ENCODE measurements around the gene GALNTL6.

DNA sequence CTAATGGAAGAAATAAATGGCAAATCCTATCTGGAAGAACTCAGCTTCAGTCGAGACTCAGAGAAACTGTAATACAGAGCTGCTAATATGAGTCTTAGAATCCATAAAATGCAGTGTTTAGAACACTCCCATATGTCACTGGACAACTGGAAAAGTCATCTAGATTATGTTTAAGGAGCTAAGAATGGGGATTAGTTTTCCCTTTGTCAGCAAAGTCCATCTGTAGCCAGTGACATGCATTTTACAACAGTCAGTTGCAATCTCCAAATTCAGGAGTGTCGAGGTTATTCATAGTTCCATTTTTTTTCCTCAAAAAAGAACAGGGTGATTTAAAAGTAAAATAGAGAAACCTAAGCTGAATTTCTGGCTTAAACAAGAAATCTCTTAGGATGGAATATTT is 838.8 kb downstream of the GALNTL6 start:
- TF ChIP-seq, protein P1, sequence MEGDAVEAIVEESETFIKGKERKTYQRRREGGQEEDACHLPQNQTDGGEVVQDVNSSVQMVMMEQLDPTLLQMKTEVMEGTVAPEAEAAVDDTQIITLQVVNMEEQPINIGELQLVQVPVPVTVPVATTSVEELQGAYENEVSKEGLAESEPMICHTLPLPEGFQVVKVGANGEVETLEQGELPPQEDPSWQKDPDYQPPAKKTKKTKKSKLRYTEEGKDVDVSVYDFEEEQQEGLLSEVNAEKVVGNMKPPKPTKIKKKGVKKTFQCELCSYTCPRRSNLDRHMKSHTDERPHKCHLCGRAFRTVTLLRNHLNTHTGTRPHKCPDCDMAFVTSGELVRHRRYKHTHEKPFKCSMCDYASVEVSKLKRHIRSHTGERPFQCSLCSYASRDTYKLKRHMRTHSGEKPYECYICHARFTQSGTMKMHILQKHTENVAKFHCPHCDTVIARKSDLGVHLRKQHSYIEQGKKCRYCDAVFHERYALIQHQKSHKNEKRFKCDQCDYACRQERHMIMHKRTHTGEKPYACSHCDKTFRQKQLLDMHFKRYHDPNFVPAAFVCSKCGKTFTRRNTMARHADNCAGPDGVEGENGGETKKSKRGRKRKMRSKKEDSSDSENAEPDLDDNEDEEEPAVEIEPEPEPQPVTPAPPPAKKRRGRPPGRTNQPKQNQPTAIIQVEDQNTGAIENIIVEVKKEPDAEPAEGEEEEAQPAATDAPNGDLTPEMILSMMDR (IDR thresholded peaks at IDR 0.05; ENCODE audit: poor library complexity, severe bottlenecking) = no peak
- no peak for TF ChIP-seq EZH2 (IDR thresholded peaks at IDR 0.05; ENCODE audit: borderline replicate concordance, insufficient read depth, low read length, poor library complexity, severe bottlenecking)
- no peak for TF ChIP-seq EP300 (conservative IDR thresholded peaks at IDR 0.05; ENCODE audit: poor library complexity, severe bottlenecking)
- no peak for TF ChIP-seq RAD21 (conservative IDR thresholded peaks at IDR 0.05)
